Measurements from ENCODE around the gene YIF1A.

DNA sequence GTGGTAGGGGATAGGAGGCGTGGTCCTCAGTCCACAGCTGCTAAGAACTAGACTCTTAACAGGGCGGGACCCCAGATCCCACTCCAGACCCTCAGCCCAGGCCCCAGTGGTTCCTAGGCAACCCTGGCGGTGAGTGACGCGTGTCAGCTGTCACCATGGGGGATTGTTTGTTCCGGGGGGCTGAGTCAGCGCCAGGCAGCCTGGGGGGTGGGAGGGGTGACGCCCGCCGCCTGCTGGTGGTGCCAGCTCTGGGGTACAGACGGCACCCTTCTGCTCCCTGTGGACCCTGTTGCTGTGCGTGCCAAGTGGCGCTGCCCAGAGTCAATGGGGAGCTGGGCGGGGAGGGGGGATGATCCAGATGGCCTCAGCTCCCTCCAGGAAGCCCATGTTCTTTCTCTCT is 8.5 kb downstream of the YIF1A start:
- TF ChIP-seq, protein P1, sequence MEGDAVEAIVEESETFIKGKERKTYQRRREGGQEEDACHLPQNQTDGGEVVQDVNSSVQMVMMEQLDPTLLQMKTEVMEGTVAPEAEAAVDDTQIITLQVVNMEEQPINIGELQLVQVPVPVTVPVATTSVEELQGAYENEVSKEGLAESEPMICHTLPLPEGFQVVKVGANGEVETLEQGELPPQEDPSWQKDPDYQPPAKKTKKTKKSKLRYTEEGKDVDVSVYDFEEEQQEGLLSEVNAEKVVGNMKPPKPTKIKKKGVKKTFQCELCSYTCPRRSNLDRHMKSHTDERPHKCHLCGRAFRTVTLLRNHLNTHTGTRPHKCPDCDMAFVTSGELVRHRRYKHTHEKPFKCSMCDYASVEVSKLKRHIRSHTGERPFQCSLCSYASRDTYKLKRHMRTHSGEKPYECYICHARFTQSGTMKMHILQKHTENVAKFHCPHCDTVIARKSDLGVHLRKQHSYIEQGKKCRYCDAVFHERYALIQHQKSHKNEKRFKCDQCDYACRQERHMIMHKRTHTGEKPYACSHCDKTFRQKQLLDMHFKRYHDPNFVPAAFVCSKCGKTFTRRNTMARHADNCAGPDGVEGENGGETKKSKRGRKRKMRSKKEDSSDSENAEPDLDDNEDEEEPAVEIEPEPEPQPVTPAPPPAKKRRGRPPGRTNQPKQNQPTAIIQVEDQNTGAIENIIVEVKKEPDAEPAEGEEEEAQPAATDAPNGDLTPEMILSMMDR (IDR thresholded peaks at IDR 0.05) = no peak
- no peak for TF ChIP-seq POLR2A (IDR thresholded peaks at IDR 0.05)

Measured in adrenal gland (tissue), 5 donors.